ENCODE data around the gene FAM240A.
"Not testable (repeated sequence)": the region's sequence is repeated elsewhere in the genome, so short reads cannot be mapped to it uniquely, and the experiment has no call there.

The FAM240A gene

GRCh38 chr3:46587268-46587667 lies 25.1 kb upstream of the FAM240A start:
- not testable (repeated sequence) for DNase-seq

- no peak for DNase-seq
These were observed 19.0 kb upstream of the FAM240A start for GRCh38 chr3:46593274-46593862.

- DNase-seq, result no peak
These were observed 18.3 kb upstream of the FAM240A start for GRCh38 chr3:46593979-46594378.

GRCh38 chr3:46594723-46595122 lies 17.6 kb upstream of the FAM240A start:
- no peak for DNase-seq

GRCh38 chr3:46595819-46596314 lies 16.5 kb upstream of the FAM240A start:
- DNase-seq, result no peak

GRCh38 chr3:46599590-46599989 lies 12.7 kb upstream of the FAM240A start:
- DNase-seq, result no peak

- DNase-seq, result no peak
These were observed 8.8 kb upstream of the FAM240A start for GRCh38 chr3:46603446-46604046.

- DNase-seq, result no peak
These were observed 8.2 kb upstream of the FAM240A start for GRCh38 chr3:46604127-46604526.

- no peak for DNase-seq
These were observed 4.7 kb upstream of the FAM240A start for GRCh38 chr3:46607603-46608028.

- DNase-seq, result no peak
These were observed 3.1 kb upstream of the FAM240A start for GRCh38 chr3:46609212-46609721.

- no peak for DNase-seq
These were observed 2.2 kb upstream of the FAM240A start for GRCh38 chr3:46609944-46610722.

- DNase-seq, result no peak
These were observed 1.1 kb downstream of the FAM240A start for GRCh38 chr3:46613313-46614005.

GRCh38 chr3:46614431-46614830 lies 2.1 kb downstream of the FAM240A start:
- DNase-seq, result no peak

- DNase-seq, result no peak
These were observed 2.9 kb downstream of the FAM240A start for GRCh38 chr3:46615050-46615775.

- DNase-seq, result no peak
These were observed 3.7 kb downstream of the FAM240A start for GRCh38 chr3:46615976-46616375.

- DNase-seq, result no peak
These were observed 5.6 kb downstream of the FAM240A start for GRCh38 chr3:46617941-46618340.

- no peak for DNase-seq
These were observed 7.8 kb downstream of the FAM240A start for GRCh38 chr3:46619845-46620778.

- DNase-seq, result no peak
These were observed 12.2 kb downstream of the FAM240A start for GRCh38 chr3:46624533-46624932.

GRCh38 chr3:46624975-46625490 lies 12.7 kb downstream of the FAM240A start:
- no peak for DNase-seq

GRCh38 chr3:46626039-46626438 lies 13.7 kb downstream of the FAM240A start:
- no peak for DNase-seq

- no peak for DNase-seq
These were observed 14.8 kb downstream of the FAM240A start for GRCh38 chr3:46627078-46627477.
